Ascending aorta (tissue), 2 donors: ENCODE measurements around the gene MN1. TPM values are rescaled to one million over a fixed set of nuclear protein-coding genes. Genes with fewer than 3 reads are reported as not detected.

Experiments
- DNase-seq, 2 donors: peaks; one replicate each; pipeline ENCODE4 v3.0.0-alpha.2; 2019; ENCODE audit warnings: low spot score in 2 of 2
- H3K27ac ChIP-seq, 2 donors: fragments of 200-600 bp; sonication (generic); one replicate each; pipeline ENCODE4 v1.5.1; 2016 to 2017; ENCODE audit warnings: mild to moderate bottlenecking in 1 of 2
- H3K27me3 ChIP-seq: fragments of 200-600 bp; sonication (generic); one replicate; pipeline ENCODE4 v1.5.1; 2017
- H3K36me3 ChIP-seq, 2 donors: fragments of 200-600 bp; sonication (generic); one replicate each; pipeline ENCODE4 v1.5.1; 2016
- H3K4me1 ChIP-seq, 2 donors: fragments of 200-600 bp; sonication (generic); one replicate each; pipeline ENCODE4 v1.5.1; 2016 to 2017; ENCODE audit warnings: mild to moderate bottlenecking in 1 of 2
- H3K4me3 ChIP-seq, 2 donors: fragments of 200-600 bp; sonication (generic); one replicate each; pipeline ENCODE4 v1.5.1; 2016 to 2017; ENCODE audit warnings: mild to moderate bottlenecking in 1 of 2
- H3K9me3 ChIP-seq, 2 donors: fragments of 200-600 bp; sonication (generic); one replicate each; pipeline ENCODE4 v1.5.1; 2016
- intact Hi-C: fragments of 100-400 bp; cut with DNase I; formaldehyde crosslinking; loops from one replicate; pipeline ENCODE4 v1.15.1; 2023
- total RNA-seq: library from RNA; depleted of rRNA; stranded (reverse); fragments of >200 nt; gene quantifications from one replicate; pipeline ENCODE4 v1.1.0, GENCODE V29; 2016
- TF ChIP-seq, protein P1 (sequence below), 3 experiments: fragments of 200-600 bp in 2 of 3; fragments of 450-650 bp in 1 of 3; sonication (generic) in 2 of 3; IDR thresholded peaks; one replicate each; pipeline ENCODE4 v1.5.1; 2016 to 2019; ENCODE audit warnings: antibody characterized with exemption in 3 of 3, mild to moderate bottlenecking in 1 of 3, moderate library complexity in 1 of 3

The MN1 gene
- total RNA-seq = 23.0 TPM

DNA sequence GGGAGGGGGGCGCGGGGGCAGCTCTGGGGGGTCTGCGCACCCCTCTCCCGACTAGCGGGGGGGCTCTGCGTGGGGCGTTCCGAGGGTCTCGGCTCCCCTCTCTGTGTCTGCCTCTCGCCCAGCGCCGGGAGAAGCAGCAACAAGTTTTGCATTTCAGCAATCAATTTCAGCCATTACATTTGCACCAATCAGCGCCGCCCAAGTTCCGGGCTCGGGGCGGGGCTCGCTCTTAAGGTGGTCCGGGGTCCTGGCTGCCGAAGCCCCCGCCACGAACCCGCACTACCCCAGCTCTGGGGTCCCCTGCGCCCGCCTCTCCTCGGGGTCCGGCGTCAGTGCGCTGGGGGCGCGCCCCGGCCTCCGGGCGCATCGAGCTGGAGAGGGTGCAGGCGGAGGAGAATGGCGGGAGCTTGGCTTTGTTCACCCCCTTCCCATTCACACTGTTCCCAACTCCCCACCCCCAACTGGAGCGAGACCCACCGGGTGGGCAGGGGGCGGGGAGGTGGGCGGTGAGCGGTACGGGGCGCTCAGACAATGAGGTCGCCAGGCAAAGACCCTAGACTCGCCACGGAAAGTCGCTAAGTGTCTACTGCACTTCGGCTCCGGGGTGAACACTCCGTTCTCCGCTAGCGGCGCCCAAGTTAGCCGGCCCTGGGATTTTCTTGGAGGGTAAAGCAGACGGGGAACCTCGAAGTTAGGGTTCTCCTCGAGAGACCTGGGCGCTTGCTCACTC, at the start of gene MN1:
Gene MN1, minus strand, starts transcription at position 141 of the 730 bp plus-strand sequence. CDS start 1,213 bp downstream, outside the sequence.
- peak within 1 kb of the TSS; percentile 92 to 96 for H3K27ac ChIP-seq
- no peaks in the 10 kb centered on the region for H3K27me3 ChIP-seq
- H3K9me3 ChIP-seq = no peaks in the 10 kb centered on the region
- intact Hi-C loops = loop anchor here (2.0 to 10.0 kb wide), 5 partner anchors 199 to 1045 kb away; no protein-coding TSS in a partner anchor
- TF ChIP-seq, protein P1, sequence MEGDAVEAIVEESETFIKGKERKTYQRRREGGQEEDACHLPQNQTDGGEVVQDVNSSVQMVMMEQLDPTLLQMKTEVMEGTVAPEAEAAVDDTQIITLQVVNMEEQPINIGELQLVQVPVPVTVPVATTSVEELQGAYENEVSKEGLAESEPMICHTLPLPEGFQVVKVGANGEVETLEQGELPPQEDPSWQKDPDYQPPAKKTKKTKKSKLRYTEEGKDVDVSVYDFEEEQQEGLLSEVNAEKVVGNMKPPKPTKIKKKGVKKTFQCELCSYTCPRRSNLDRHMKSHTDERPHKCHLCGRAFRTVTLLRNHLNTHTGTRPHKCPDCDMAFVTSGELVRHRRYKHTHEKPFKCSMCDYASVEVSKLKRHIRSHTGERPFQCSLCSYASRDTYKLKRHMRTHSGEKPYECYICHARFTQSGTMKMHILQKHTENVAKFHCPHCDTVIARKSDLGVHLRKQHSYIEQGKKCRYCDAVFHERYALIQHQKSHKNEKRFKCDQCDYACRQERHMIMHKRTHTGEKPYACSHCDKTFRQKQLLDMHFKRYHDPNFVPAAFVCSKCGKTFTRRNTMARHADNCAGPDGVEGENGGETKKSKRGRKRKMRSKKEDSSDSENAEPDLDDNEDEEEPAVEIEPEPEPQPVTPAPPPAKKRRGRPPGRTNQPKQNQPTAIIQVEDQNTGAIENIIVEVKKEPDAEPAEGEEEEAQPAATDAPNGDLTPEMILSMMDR (IDR thresholded peaks at IDR 0.05) = no peak
- DNase-seq = peak in 1 of 2 donors; percentile 76
- peak within 1 kb of the TSS; percentile 77 to 79 for H3K4me3 ChIP-seq
- peaks cover 0 to 4% of the 10 kb centered on the region in 2 donors for H3K36me3 ChIP-seq
- H3K4me1 ChIP-seq = peaks cover 2 to 32% of the 10 kb centered on the region in 2 donors

DNA sequence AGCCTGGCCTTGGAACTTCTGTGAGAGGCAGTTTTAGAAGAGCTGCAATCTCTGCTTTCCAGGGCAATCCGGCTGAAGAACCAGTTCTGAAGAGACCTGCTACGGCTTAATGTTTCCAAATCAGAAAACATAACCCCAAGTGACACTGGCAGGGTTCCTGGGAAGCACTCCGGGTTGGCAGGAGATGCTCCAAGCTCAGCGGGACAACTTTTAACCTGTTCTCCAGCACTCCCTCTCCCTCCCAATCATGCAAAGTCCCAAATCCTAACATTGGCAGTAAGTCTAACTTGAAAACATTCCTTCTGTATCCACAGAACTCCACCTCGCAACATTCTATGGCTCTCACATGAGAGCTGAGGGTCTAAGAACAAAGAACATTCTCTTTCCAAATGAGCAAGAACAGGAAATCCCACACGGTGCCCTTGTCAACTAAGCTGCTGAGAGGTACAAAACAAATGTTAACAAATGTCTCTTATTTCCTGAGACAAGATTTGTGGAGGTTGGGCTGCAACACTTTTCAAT, 48.5 kb upstream of the MN1 start:
- Histone ChIP-seq H3K36me3 (peaks cover 30 to 52% of the 10 kb centered on the region in 2 donors), H3K4me3 (no peak overlapping the region), H3K27ac (peak overlapping the region; percentile 21 to 56), H3K27me3 (no peaks in the 10 kb centered on the region), H3K9me3 (no peaks in the 10 kb centered on the region), H3K4me1 (peaks cover 4 to 13% of the 10 kb centered on the region in 2 donors)
- intact Hi-C loops = no loop called here
- DNase-seq = no peak
- TF ChIP-seq, protein P1 (IDR thresholded peaks at IDR 0.05) = no peak

DNA sequence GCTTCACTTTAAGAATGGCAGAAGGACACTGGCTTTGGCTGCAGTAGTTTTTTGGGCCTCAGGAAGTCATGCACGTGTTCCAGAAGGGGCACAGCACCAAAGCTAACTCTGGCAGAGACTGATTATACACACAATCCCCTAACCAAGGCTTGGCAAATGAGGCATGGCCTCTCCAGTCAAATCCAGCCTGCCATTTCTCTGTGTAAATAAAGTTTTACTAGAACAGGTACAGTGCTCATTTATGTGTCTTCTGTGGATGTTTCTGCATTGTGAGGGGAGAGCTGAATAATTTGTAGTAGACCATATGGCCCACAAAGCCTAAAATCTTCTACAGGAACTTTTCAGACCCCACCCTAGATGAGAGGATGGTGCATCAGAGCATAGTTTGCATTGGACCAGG, 46.4 kb upstream of the MN1 start:
- TF ChIP-seq, protein P1 (IDR thresholded peaks at IDR 0.05) = no peak
- H3K36me3 ChIP-seq = peaks cover 23 to 33% of the 10 kb centered on the region in 2 donors

DNA sequence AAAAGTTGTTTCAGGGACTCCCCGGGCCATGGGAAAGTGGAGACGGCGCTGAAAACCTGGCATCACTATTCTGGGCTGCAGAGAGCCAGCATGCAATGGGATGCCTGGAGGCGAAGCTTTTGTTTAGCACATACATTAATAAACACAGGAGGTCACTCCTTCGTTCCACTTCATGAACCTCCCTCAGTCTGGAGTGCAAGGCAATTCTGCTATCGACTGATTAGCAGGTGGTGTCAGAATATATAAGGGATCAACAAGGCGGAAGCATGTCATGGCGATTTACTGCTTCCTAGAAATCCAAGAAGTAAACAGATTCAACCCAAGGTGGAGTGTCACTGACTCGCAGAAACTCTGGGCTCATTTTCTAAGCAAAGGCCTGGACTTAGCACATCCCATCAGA, 45.4 kb upstream of the MN1 start:
- peaks cover 4 to 22% of the 10 kb centered on the region in 2 donors for H3K4me1 ChIP-seq
- H3K4me3 ChIP-seq = no peak overlapping the region
- no peak overlapping the region for H3K27ac ChIP-seq
- H3K36me3 ChIP-seq = peaks cover 12 to 23% of the 10 kb centered on the region in 2 donors
- TF ChIP-seq, protein P1 (IDR thresholded peaks at IDR 0.05) = no peak
- H3K27me3 ChIP-seq = no peaks in the 10 kb centered on the region
- no peaks in the 10 kb centered on the region for H3K9me3 ChIP-seq
- DNase-seq = peak in 1 of 2 donors; percentile 19
- intact Hi-C loops = no loop called here

More for the DNA sequence above, 46.4 kb upstream of the MN1 start:
- intact Hi-C loops = no loop called here
- no peak for DNase-seq
- Histone ChIP-seq H3K9me3 (no peaks in the 10 kb centered on the region), H3K4me3 (no peak overlapping the region), H3K27me3 (no peaks in the 10 kb centered on the region), H3K27ac (no peak overlapping the region), H3K4me1 (peaks cover 4 to 13% of the 10 kb centered on the region in 2 donors)

DNA sequence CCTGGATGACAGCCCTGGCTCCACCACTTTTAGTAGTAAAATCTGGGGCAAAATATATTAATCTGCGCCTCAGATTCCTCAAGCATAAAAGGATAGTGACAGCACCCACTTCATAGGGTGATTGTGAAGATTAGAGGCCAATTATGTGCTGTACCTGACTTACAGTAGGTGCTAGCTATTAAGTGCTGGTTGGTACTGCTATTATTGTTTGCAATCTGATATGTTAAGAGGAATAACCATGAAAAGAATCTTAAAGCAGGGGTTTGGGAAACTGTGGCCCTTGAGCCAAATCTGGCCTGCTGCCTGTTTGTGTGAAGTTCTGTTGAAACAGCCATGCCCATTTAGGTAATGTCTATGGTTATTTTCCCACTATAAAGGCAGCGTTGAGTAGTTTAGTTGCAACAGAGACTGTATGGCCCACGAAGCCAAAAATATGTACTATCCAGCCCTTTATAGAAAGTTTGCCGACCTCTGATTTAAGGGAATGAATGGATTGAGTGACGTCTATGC, 44.7 kb upstream of the MN1 start:
- Histone ChIP-seq H3K9me3 (no peaks in the 10 kb centered on the region), H3K27ac (no peak overlapping the region), H3K4me1 (peaks cover 4 to 23% of the 10 kb centered on the region in 2 donors), H3K4me3 (no peak overlapping the region), H3K27me3 (no peaks in the 10 kb centered on the region), H3K36me3 (peaks cover 6 to 21% of the 10 kb centered on the region in 2 donors)
- TF ChIP-seq, protein P1 (IDR thresholded peaks at IDR 0.05) = no peak
- intact Hi-C loops = no loop called here
- DNase-seq = no peak
